Measurements from ENCODE around the gene HSPD1.

Gene HSPD1

DNA sequence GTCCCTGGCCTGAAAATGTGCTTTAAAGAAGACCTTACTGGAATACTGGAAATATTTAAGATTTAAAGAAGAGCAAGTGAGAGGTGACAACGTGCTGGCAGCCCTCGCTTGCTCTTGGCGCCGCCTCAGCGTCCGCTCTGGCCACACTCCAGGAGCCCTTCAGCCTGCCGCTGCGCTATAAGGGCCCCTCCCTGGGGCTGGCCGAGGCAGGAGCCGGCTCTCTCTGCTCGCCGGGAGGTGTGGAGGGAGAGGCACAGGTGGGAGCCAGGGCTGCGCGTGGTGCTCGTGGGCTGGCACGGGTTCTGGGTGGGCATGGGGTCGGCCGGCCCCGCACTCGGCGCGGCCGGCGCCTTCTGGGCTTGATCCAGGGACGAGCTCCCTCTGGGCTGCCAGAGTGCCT lies 49.2 kb downstream of the HSPD1 start:
- TF ChIP-seq, protein P1, sequence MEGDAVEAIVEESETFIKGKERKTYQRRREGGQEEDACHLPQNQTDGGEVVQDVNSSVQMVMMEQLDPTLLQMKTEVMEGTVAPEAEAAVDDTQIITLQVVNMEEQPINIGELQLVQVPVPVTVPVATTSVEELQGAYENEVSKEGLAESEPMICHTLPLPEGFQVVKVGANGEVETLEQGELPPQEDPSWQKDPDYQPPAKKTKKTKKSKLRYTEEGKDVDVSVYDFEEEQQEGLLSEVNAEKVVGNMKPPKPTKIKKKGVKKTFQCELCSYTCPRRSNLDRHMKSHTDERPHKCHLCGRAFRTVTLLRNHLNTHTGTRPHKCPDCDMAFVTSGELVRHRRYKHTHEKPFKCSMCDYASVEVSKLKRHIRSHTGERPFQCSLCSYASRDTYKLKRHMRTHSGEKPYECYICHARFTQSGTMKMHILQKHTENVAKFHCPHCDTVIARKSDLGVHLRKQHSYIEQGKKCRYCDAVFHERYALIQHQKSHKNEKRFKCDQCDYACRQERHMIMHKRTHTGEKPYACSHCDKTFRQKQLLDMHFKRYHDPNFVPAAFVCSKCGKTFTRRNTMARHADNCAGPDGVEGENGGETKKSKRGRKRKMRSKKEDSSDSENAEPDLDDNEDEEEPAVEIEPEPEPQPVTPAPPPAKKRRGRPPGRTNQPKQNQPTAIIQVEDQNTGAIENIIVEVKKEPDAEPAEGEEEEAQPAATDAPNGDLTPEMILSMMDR (IDR thresholded peaks at IDR 0.05; ENCODE audit: control extremely low read depth, extremely low read depth, low read depth, missing control alignments): no peak
- DNase-seq (ENCODE audit: extremely low spot score): no peak
- CTCF ChIA-PET: interaction anchor here (0.8 to 6.5 kb wide), 3 partner anchors 8 to 12 kb away, joined by 3 to 45 read pairs (median 6); partner anchors contain the start of gene SF3B1
- POLR2A ChIA-PET: interaction anchor here (0.6 to 1.1 kb wide), 3 partner anchors 16 to 29 kb away, joined by 3 to 4 read pairs (median 4); partner anchors contain the start of gene SF3B1

DNA sequence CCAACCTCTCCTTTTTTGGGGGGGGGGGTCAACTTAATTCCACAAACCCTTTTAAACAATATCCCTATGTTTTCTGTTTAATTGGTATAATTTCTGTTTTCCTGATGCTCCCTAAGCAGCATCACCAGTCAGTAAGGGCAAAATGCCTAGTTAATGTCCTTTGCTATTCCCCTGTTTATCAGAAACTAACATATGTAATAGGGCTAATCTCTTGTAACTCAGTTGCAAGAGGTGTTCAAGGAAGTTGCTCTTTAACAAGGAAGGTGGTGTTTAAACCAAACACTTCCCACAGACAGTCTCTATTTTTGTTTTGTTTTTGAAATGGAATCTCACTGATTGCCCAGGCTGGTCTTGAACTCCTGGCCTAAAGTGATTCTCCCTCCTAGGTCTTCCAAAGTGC lies 52.8 kb downstream of the HSPD1 start:
- CTCF ChIA-PET: no interaction called here
- POLR2A ChIA-PET: no interaction called here
- TF ChIP-seq, protein P1 (IDR thresholded peaks at IDR 0.05; ENCODE audit: control extremely low read depth, extremely low read depth, low read depth, missing control alignments): no peak
- DNase-seq (ENCODE audit: extremely low spot score): no peak

DNA sequence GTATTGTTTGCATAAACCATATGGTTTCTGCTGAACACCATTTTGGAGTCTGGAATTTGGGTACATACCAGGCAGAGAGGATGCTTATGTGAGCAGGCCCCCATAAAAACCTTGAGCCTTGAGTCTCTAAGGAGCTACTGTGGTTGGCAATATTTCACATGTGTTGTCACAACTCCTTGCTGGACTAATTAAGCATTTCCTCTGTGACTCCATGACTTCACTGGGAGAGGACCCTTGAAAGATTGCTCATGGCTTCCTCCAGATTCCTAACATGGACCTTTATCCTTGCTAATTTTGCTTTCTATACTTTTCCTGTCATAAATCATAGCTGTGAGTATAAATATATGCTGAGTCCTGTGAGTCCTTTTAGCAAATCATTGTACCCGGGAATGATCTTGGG lies 53.9 kb downstream of the HSPD1 start:
- TF ChIP-seq, protein P1 (IDR thresholded peaks at IDR 0.05; ENCODE audit: control extremely low read depth, extremely low read depth, low read depth, missing control alignments): no peak
- no peak for DNase-seq (ENCODE audit: extremely low spot score)
- POLR2A ChIA-PET: no interaction called here
- CTCF ChIA-PET: no interaction called here

DNA sequence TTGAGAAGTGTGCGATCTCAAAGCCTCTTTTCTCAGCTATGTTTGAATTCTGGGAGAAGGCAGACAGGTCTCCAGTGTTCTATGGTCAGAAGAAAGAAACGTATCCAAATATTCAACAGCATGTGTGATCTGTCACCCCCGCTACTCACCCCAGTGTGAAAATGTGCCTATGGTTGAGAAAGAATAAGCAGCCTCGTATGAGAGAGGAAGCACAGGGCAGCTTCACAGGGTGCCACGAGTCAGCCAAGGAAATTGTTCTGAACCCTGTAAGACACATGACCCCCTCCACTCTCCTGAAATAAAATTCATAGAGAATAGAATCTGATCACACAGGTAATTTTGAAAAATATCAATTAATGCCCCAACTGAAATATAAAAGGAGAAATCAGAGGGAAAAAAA lies 56.8 kb downstream of the HSPD1 start:
- ChIA-PET CTCF (interaction anchor here (0.5 to 0.8 kb wide), 2 partner anchors 8 to 24 kb away, joined by 3 read pairs; no protein-coding TSS in a partner anchor), POLR2A (no interaction called here)
- TF ChIP-seq, protein P1 (IDR thresholded peaks at IDR 0.05; ENCODE audit: control extremely low read depth, extremely low read depth, low read depth, missing control alignments): no peak
- DNase-seq (ENCODE audit: extremely low spot score): no peak

DNA sequence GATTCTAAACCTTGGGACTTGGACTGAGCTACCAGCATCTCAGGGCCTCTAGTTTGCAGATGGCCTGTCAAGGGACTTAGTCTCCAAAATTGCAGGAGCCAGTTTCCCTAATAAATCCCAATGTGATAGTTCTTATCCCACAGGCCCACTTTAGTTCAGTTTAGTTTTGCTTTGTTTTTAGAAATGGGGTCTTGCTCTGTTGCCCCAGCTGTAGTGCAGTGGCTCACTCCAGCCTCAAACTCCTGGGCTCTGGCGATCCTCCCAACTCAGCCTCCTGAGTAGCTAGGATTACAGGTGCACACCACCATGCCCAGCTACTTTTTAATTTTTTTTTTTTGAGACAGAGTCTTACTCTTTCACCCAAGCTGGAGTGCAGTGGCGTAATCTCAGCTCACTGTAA lies 62.3 kb downstream of the HSPD1 start:
- TF ChIP-seq, protein P1 (IDR thresholded peaks at IDR 0.05; ENCODE audit: control extremely low read depth, extremely low read depth, low read depth, missing control alignments): no peak
- ChIA-PET CTCF (interaction anchor here (6.9 kb wide), 1 partner anchor 14 kb away, joined by 45 read pairs; the partner anchor contains the start of gene COQ10B), POLR2A (interaction anchor here (3.7 kb wide), 1 partner anchor 16 kb away, joined by 13 read pairs; the partner anchor contains the start of gene COQ10B)
- DNase-seq (ENCODE audit: extremely low spot score): no peak

Measured in GM10248 (cell line).